ENCODE measurements around the gene SOX5.

Gene SOX5

GRCh38 chr12:23949348-23950209 is at the start of gene SOX5:
SOX5 (minus strand) TSS chr12:23949670; CDS start chr12:23949601, 69 bp downstream.
- no peak for DNase-seq (ENCODE audit: low read depth)

- DNase-seq (ENCODE audit: low read depth), result no peak
Measured at GRCh38 chr12:23987046-23987445, 37.6 kb upstream of the SOX5 start.

GRCh38 chr12:23980826-23981225 is 31.4 kb upstream of the SOX5 start:
- no peak for DNase-seq (ENCODE audit: low read depth)

GRCh38 chr12:23964812-23965211 is 15.3 kb upstream of the SOX5 start:
- DNase-seq (ENCODE audit: low read depth), result no peak

- no peak for DNase-seq (ENCODE audit: low read depth)
Measured at GRCh38 chr12:23959826-23960225, 10.4 kb upstream of the SOX5 start.

GRCh38 chr12:23954332-23954731 is 4.9 kb upstream of the SOX5 start:
- no peak for DNase-seq (ENCODE audit: low read depth)

- no peak for DNase-seq (ENCODE audit: low read depth)
Measured at GRCh38 chr12:23952071-23952470, 2.6 kb upstream of the SOX5 start.

- no peak for DNase-seq (ENCODE audit: low read depth)
Measured at GRCh38 chr12:23950775-23951451, 1.4 kb upstream of the SOX5 start.

GRCh38 chr12:23950210-23950774 is 822 bp upstream of the SOX5 start:
- DNase-seq (ENCODE audit: low read depth), result no peak

- DNase-seq (ENCODE audit: low read depth), result no peak
Measured at GRCh38 chr12:23948291-23948690, 1.2 kb downstream of the SOX5 start.

- no peak for DNase-seq (ENCODE audit: low read depth)
Measured at GRCh38 chr12:23947395-23947794, 2.1 kb downstream of the SOX5 start.

GRCh38 chr12:23945249-23945648 is 4.2 kb downstream of the SOX5 start:
- DNase-seq (ENCODE audit: low read depth), result no peak

- no peak for DNase-seq (ENCODE audit: low read depth)
Measured at GRCh38 chr12:23944067-23944466, 5.4 kb downstream of the SOX5 start.

GRCh38 chr12:23942841-23943240 is 6.6 kb downstream of the SOX5 start:
- no peak for DNase-seq (ENCODE audit: low read depth)

GRCh38 chr12:23941780-23942179 is 7.7 kb downstream of the SOX5 start:
- DNase-seq (ENCODE audit: low read depth), result no peak

GRCh38 chr12:23938422-23938821 is 11.0 kb downstream of the SOX5 start:
- DNase-seq (ENCODE audit: low read depth), result no peak

GRCh38 chr12:23931176-23931575 is 18.3 kb downstream of the SOX5 start:
- DNase-seq (ENCODE audit: low read depth), result no peak

- no peak for DNase-seq (ENCODE audit: low read depth)
Measured at GRCh38 chr12:23930599-23930998, 18.9 kb downstream of the SOX5 start.

- DNase-seq (ENCODE audit: low read depth), result no peak
Measured at GRCh38 chr12:23929906-23930305, 19.6 kb downstream of the SOX5 start.

GRCh38 chr12:23927907-23928306 is 21.6 kb downstream of the SOX5 start:
- no peak for DNase-seq (ENCODE audit: low read depth)

GRCh38 chr12:23921099-23921856 is 28.2 kb downstream of the SOX5 start:
- no peak for DNase-seq (ENCODE audit: low read depth)

GRCh38 chr12:23911574-23911973 is 37.9 kb downstream of the SOX5 start:
- no peak for DNase-seq (ENCODE audit: low read depth)

All from stromal cell of bone marrow (primary cell).